Measurements from ENCODE around the gene ETV6.
"Not testable (repeated sequence)": the region's sequence is repeated elsewhere in the genome, so short reads cannot be mapped to it uniquely, and the experiment has no call there.

ETV6 gene

DNA sequence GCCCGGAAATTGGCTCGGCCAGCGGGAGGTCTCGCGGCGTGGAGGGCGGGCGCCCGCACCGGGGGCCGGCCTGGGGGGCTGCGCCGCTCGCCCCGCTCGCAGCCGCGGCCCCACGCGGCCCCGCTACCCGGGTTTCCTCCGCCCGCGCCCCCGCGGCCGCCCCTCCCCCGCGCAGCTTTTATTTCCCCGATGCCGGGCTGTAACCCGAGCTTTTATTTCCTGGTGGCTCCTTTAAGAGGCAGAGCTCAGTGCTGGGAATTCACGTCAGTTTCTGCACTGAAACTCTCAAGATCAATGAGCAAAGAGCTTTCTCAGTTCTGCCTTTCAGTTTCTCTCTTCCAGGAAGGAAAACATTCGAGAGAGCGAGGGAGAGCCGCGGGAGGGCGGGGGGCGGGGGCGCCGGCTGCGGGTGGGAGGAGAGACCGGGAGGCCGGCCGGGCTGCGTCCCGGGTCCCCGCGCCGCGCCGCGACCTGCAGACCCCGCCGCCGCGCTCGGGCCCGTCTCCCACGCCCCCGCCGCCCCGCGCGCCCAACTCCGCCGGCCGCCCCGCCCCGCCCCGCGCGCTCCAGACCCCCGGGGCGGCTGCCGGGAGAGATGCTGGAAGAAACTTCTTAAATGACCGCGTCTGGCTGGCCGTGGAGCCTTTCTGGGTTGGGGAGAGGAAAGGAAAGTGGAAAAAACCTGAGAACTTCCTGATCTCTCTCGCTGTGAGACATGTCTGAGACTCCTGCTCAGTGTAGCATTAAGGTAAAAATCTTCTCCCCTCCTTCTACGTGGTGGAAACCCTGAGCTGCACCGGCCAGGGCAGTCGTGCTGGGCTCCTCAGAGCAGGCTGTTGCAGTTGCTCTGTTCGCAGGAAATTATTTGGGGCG lies at the start of gene ETV6:
ETV6 (plus strand) TSS at position 262 of the 873 bp plus-strand sequence; CDS start at position 716, 454 bp downstream.
- DNase-seq, result peak; percentile 85

DNA sequence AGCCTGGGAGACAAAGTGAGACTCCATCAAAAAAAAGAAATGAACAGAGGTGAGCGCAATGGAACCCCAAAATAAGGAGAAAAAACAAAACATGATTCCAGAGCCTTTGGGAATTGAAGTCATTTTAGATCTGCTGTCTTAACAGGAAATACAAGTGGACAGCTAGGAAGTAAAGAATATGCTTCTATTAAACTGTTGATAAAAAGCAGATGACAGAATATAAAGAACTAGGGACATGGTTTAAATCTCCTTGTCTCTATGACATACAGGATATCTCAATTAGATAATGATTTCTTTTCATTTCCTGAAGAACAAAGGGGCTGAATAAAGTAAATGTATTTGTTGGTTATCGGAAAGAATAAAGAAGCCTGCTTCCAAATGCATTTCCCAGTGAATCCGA lies 49.3 kb upstream of the ETV6 start:
- DNase-seq, result no peak

DNA sequence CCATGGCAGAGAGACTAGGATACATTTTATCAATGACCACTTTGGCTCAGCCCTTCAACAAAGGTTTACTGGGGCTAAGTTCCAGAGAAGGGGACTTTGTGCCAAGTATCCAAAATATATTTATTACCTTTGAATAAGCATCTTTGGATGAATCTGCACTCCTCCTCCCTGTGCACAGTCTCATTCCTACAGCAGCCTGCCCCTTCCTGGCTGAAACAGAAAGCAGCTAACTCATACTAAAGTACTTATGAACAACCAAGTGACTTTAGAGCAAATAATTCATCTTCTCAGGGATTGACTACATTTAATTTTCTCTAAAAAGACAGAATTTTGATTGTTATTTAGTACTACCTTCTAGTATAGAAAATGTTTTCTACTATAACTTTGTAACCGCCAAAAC lies 47.8 kb upstream of the ETV6 start:
- no peak for DNase-seq

DNA sequence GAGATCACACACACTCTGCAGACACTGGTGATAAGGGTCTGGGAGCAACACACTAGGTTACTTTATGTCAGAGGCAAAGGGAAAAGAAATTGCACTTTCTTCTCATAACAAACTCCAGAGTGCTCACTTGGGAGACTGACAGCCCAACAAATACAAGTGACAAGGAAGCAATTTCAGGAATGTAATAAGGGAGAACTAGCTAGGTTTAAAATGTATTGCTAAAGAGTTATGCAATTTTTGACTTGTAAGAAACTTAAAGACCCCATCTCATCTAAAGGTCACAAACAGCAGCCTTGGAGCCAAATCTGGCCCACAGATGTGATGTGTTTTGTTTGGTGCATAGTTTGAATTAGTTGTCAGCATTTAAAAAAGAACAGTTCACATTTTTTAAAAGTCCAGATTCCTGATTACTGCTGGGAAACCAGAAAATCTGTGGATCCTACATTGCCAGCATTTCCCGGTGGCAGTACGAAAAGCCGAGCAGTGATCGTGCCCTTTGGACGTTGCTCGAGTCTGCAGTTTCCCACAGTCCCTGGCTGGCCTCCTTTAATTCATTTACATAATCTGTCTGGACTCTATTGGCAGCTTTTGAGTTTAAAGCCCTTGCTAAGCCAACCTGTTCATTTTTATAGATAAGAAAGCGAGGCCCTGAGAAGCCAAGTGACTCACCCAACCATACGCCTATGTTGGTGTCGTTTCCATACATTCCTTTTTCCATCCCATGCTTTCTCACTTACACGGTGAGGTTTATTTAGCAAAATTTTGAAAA lies 42.0 kb upstream of the ETV6 start:
- DNase-seq, result no peak

DNA sequence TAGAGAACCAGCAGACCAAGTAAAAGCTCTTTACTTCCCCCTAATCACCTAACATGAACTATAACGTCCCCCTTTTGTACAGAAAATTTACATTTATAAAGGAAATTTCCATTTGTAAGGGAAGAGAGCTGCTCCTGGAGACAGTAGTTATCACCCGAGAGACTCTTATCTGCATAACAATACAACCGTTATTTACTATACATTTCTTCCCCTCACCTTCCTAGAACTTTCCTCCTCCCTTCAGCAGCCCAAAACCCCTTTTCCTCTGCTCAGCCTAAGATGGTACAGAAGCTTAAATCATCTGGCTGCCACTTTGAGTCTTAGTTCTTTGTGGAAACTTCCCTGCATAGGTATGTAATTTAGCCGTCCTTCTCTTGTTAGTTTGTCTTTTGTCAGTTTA lies 40.4 kb upstream of the ETV6 start:
- DNase-seq, result no peak

GRCh38 chr12:11615481-11615880 lies 34.0 kb upstream of the ETV6 start:
- DNase-seq, result no peak

DNA sequence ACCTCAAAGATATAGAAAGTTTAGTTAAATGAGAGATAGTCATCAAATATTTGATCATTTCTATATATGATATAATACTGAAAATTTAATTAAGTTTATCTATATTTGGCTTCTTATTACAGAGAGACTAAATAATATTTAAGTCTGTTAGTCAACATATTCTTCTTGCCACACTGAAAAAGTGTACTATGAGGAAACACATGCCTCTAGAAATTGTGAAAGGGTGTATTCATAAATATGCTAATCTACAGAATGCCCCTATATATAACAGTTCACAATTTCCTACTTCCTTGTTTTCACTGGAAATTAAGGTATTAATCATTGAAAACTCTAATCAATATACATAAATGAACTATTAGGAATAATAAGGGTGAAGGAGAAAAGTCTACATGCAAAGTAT lies 31.4 kb upstream of the ETV6 start:
- no peak for DNase-seq

- no peak for DNase-seq
Measured at GRCh38 chr12:11621797-11622423, 27.6 kb upstream of the ETV6 start.

GRCh38 chr12:11622876-11623281 lies 26.6 kb upstream of the ETV6 start:
- no peak for DNase-seq

DNA sequence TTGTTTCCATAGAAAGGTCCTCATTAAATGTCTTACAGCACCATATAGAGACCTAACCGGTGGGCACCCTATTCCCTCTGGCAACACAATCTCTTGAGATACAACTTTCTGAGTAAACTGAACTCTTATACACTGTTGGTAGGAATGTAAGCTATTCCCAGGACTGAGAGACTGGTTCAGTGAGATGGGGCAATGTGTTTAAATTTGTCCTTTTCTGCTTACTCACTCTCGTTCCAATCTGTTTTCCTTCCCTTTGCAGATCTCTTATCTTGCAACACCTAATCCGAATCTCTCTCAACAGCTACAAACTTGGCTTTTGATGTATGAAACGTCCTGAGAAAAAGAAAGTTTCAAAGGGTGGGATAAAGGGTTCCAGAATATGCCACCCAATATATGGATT lies 26.1 kb upstream of the ETV6 start:
- DNase-seq, result no peak

GRCh38 chr12:11624116-11624515 lies 25.4 kb upstream of the ETV6 start:
- no peak for DNase-seq

DNA sequence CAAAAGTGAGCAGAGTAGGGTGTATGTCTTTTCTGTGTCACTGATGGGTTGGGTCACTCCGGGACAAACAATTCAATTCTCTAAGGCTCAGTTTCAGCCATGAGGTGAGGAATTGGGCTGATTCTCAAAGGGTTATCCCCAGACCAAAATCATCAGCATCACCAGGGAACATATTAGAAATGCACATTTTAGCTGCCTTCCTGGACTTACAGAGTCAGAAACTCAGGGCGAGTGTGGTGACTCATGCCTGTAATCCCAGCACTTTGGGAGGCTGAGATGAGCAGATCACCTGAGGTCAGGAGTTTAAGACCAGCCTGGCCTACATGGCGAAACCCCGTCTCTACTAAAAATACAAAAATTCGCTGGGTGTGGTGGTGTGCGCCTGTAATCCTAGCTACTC lies 21.8 kb upstream of the ETV6 start:
- not testable (repeated sequence) for DNase-seq

DNA sequence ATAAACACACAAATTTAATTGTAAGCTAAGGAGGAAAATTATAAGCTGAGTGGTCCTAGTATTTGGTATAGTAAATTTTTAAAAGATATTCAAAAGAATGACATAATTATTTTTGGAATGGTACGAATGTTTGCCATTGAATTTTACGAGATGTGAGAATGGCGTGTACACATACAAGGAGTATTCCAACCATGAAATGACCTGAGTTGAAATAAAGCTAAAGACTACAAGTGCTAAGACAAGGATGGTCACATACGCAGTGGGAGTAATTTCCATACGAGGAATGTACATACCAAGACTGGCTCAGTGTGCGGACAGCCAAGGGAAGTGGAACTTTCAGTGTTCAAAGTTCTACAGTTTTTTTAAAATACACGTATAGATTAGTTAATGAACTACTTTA lies 21.1 kb upstream of the ETV6 start:
- DNase-seq, result no peak

DNA sequence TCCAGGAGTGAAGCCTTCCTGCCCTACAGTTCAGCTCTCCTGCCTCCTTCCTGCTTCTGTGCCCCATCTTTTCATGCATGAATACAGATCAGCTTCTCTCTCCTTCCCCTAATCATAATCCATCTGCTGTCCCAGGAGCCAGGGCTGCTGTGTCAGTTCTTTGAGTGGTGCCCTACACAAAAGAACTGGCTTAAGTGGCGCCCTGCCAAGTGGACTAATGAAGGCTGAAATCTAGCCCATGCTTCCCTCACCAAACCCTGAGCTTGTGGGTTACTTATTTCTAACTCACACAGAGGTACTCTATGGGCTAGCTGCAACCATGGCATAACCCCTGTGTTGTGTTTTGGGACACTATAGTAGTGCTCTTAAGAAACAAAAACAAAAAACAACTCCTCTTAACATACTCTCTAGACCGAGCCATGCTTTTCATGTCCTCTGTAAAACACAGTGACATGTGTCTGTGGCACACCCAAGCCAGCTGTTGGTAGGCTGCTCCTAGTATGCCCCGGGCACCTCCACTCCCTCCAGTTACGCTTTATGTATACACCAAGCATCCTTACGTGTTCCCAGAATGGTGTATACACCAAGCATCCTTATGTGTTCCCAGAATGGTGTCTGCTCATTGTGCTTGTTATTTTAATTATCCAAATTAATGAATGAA lies 19.3 kb upstream of the ETV6 start:
- peak; percentile 83 for DNase-seq

DNA sequence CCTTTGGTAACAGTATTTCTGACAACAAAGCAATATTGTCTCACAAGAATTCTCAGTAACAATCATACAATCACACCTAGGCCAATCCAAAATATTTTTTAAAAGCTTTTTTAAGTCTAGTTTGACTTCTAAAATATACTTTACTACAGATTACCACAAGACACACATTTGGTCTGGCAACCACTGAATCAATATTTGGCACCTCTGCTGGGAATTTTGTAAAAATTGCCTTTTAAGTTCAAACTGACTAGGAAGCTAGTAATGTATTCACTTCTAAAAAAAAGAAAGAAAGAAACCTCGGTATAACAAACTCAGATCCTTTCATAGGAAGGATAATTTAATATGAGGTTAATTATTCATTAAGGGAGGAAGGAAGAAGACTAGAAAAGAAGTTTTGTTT lies 18.2 kb upstream of the ETV6 start:
- no peak for DNase-seq

DNA sequence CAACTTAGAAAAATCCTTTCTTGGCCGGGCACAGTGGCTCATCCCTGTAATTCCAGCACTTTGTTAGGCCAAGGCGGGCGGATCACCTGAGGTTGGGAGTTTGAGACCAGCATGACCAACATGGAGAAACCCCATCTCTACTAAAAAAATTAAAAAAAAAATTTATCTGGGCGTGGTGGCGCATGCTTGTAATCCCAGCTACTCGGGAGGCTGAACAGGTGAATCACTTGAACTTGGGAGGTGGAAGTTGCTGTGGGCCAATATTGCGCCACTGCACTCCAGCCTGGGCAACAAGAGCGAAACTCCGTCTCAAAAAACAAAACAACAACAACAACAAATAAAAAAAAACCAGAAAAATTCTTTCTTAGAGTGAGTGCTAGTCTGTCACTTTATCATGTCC lies 17.6 kb upstream of the ETV6 start:
- not testable (repeated sequence) for DNase-seq

GRCh38 chr12:11633968-11634367 lies 15.5 kb upstream of the ETV6 start:
- no peak for DNase-seq

GRCh38 chr12:11635341-11635740 lies 14.1 kb upstream of the ETV6 start:
- no peak for DNase-seq

DNA sequence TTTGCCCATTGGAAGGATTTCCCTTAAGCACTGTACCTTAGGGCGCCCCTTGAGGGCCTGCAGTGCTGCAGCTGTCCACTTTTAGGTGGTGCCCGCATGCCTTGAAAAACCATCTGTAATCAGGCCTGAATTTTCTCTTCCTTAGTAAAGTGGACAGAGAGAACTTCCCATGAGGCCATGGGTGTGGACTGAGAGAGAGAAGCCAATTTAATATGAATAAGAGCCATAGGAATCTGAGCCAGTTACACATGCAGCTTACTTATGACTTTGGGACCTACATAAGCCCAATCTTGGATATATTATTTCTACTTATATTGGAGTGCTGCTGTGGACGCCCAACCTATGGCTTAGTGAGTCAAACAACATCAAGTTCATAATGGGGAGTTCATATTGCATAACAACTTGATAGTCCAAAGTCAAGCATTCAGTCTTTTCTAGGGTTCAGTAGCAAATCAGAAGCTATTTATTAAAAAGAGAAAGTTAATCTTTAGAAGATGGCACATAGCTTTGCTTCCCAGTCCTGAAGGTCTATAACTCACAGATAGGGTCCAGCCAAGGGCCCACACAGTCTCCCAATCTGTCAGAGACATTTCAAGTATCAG lies 11.1 kb upstream of the ETV6 start:
- DNase-seq, result no peak

GRCh38 chr12:11639454-11639853 lies 10.0 kb upstream of the ETV6 start:
- DNase-seq, result no peak

DNA sequence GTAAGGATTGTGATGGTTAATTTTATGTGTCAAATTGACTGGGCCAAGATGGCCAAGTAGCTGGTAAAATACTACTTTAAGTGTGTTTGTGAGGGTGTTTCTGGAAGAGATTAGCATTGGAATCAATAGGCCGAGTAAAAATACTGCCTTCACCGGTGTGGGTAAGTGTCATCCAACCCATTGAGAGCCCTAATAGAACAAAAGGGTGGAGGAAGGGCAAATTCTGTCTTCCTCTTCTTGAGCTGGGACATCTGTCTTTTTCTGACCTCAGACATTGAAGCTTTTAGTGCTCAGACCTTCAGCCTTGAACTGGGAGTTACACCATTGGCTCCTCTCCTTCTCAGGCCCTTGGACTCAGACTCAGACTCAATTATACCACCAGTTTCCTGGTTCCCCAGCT lies 8.0 kb upstream of the ETV6 start:
- DNase-seq, result no peak

- DNase-seq, result no peak
Measured at GRCh38 chr12:11642785-11643184, 6.7 kb upstream of the ETV6 start.

DNA sequence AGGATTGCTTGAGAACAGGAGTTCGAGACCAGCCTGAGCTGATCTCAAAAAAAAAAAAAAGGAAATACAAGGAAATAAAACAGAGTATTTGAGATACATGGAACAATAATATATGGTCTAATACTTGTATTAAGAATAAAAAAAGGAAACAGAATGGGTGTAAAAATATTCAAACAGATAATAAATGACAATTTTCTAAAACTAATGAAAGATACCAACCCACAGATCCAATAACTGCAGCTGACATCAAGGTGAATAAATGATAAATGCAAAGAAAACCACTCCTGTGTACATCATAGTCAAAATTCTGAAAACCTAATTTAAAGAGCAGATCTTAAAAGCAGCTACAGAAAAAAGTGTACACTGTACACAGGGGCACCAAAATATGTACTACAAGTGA lies 4.1 kb upstream of the ETV6 start:
- DNase-seq, result no peak

Measured in DMS153 (cell line).